ENCODE results near the gene LENG8. TPM values are rescaled to one million over a fixed set of nuclear protein-coding genes. Genes with fewer than 3 reads are reported as not detected.
A peak's percentile ranks its signal among the peaks of the same experiment; 100 is the strongest.

The LENG8 gene
- total and polyA plus RNA-seq, 4 donors, result 6.9 to 46.7 (median 18.7) TPM

DNA sequence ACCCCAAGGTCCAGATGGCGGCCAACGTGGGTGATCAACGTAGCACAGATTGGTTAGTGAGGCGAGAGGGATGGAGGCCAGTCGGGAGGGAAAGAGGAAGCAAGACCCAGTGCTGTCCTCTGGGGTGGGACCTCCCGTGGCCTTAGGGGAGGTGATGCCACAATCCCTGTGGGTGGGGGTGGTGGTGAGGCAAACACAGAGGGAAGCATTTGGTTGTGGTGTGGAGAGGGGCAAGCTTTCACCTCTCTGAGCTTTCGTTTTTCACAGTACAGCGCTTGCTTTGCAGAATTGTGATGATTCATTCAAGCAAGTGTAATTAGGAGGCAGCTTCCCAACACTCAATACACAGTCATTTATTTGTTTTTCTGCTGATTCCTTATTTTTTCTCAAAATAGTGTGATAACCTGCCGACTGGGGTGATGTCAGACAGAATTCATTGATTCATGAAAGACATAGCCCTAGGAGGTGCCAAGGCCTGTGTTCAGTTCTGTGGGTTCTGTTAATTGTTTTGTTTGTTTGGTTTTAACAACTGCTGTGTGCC, 2.4 kb downstream of the LENG8 start:
- H3K36me3 ChIP-seq (ENCODE audit: control insufficient read depth in 4 of 4, insufficient read depth in 3 of 4, low read depth in 1 of 4, low read length in 3 of 4), result peaks cover 24 to 48% (median 42%) of the 10 kb centered on the region in 4 donors
- H3K27ac ChIP-seq (ENCODE audit: low read depth in 1 of 2, low read length in 2 of 2), result peak overlapping the region in 1 of 2 donors; percentile 18
- H3K27me3 ChIP-seq (ENCODE audit: control insufficient read depth in 4 of 4, insufficient read depth in 4 of 4, low read length in 3 of 4), result no peaks in the 10 kb centered on the region
- H3K9me3 ChIP-seq (ENCODE audit: control insufficient read depth in 4 of 4, low read length in 3 of 4), result no peaks in the 10 kb centered on the region
- H3K4me1 ChIP-seq (ENCODE audit: control insufficient read depth in 4 of 4, insufficient read depth in 4 of 4, low read length in 3 of 4), result peaks cover 3 to 25% (median 23%) of the 10 kb centered on the region in 4 donors
- no peak for TF ChIP-seq JUND (IDR thresholded peaks at IDR 0.05)
- TF ChIP-seq, protein P1, sequence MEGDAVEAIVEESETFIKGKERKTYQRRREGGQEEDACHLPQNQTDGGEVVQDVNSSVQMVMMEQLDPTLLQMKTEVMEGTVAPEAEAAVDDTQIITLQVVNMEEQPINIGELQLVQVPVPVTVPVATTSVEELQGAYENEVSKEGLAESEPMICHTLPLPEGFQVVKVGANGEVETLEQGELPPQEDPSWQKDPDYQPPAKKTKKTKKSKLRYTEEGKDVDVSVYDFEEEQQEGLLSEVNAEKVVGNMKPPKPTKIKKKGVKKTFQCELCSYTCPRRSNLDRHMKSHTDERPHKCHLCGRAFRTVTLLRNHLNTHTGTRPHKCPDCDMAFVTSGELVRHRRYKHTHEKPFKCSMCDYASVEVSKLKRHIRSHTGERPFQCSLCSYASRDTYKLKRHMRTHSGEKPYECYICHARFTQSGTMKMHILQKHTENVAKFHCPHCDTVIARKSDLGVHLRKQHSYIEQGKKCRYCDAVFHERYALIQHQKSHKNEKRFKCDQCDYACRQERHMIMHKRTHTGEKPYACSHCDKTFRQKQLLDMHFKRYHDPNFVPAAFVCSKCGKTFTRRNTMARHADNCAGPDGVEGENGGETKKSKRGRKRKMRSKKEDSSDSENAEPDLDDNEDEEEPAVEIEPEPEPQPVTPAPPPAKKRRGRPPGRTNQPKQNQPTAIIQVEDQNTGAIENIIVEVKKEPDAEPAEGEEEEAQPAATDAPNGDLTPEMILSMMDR (IDR thresholded peaks at IDR 0.05; ENCODE audit: low read depth, low read length, missing input control), result no peak
- no peak for TF ChIP-seq RXRA (IDR thresholded peaks at IDR 0.05)
- TF ChIP-seq YY1 (IDR thresholded peaks at IDR 0.05), result no peak
- peak; percentile 34 for DNase-seq (ENCODE audit: low spot score)
- no peak overlapping the region for H3K4me3 ChIP-seq (ENCODE audit: low read depth in 1 of 3, low read length in 3 of 3)
- 71% methylated on average over 9 of the region's 9 CpGs for WGBS
- no peak overlapping the region for H3K9ac ChIP-seq (ENCODE audit: low read depth in 1 of 2, low read length in 2 of 2)

DNA sequence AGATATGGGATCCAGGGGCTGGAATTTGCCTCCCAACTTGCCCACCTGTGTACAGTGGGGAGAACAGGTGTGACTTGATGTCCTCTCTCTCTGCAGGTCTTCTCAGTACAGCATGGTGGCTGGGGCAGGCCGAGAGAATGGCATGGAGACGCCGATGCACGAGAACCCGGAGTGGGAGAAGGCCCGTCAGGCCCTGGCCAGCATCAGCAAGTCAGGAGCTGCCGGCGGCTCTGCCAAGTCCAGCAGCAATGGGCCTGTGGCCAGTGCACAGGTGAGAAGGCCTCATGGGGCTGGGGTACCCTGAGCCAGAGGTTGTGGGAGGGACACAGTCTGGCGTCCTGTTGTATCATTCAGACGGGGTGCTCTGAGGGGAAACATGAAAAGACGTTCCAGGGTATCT, 3.0 kb downstream of the LENG8 start:
- Histone ChIP-seq H3K4me3 (ENCODE audit: low read depth in 1 of 3, low read length in 3 of 3) (no peak overlapping the region), H3K4me1 (ENCODE audit: control insufficient read depth in 4 of 4, insufficient read depth in 4 of 4, low read length in 3 of 4) (peaks cover 3 to 25% (median 23%) of the 10 kb centered on the region in 4 donors), H3K9ac (ENCODE audit: low read depth in 1 of 2, low read length in 2 of 2) (no peak overlapping the region), H3K36me3 (ENCODE audit: control insufficient read depth in 4 of 4, insufficient read depth in 3 of 4, low read depth in 1 of 4, low read length in 3 of 4) (peaks cover 30 to 54% (median 47%) of the 10 kb centered on the region in 4 donors), H3K27ac (ENCODE audit: low read depth in 1 of 2, low read length in 2 of 2) (no peak overlapping the region), H3K9me3 (ENCODE audit: control insufficient read depth in 4 of 4, low read length in 3 of 4) (no peaks in the 10 kb centered on the region), H3K27me3 (ENCODE audit: control insufficient read depth in 4 of 4, insufficient read depth in 4 of 4, low read length in 3 of 4) (no peaks in the 10 kb centered on the region)
- WGBS, result 94% methylated on average over 11 of the region's 11 CpGs
- TF ChIP-seq, protein P2, sequence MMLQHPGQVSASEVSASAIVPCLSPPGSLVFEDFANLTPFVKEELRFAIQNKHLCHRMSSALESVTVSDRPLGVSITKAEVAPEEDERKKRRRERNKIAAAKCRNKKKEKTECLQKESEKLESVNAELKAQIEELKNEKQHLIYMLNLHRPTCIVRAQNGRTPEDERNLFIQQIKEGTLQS (IDR thresholded peaks at IDR 0.05), result no peak
- TF ChIP-seq HNF4G (IDR thresholded peaks at IDR 0.05) (no peak), YY1 (IDR thresholded peaks at IDR 0.05) (no peak), EGR1 (IDR thresholded peaks at IDR 0.05; ENCODE audit: low read depth in 2 of 2) (no peak), HNF4A (conservative IDR thresholded peaks at IDR 0.05) (no peak)
- no peak for DNase-seq (ENCODE audit: low spot score)

DNA sequence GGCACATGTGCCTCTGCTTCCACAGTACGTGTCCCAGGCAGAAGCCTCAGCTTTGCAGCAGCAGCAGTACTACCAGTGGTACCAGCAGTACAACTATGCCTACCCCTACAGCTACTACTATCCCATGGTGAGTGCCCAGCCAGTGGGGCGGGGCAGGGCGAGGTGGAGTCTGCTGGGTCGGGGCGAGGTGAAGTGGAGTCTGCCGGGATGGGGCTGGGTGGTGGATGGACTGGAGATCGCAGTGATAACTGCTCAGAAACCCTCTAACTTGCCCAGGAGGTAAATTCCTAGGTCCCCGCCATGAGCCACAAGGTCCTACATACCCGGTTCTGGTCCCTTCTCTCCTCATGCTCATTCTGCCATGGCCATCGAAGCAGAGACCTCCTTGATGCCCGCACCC, 3.6 kb downstream of the LENG8 start:
- WGBS, result 90% methylated on average over 11 of the region's 11 CpGs
- Histone ChIP-seq H3K9ac (ENCODE audit: low read depth in 1 of 2, low read length in 2 of 2) (no peak overlapping the region), H3K4me1 (ENCODE audit: control insufficient read depth in 4 of 4, insufficient read depth in 4 of 4, low read length in 3 of 4) (peaks cover 3 to 21% (median 18%) of the 10 kb centered on the region in 4 donors), H3K9me3 (ENCODE audit: control insufficient read depth in 4 of 4, low read length in 3 of 4) (no peaks in the 10 kb centered on the region), H3K27me3 (ENCODE audit: control insufficient read depth in 4 of 4, insufficient read depth in 4 of 4, low read length in 3 of 4) (no peaks in the 10 kb centered on the region), H3K27ac (ENCODE audit: low read depth in 1 of 2, low read length in 2 of 2) (no peak overlapping the region), H3K36me3 (ENCODE audit: control insufficient read depth in 4 of 4, insufficient read depth in 3 of 4, low read depth in 1 of 4, low read length in 3 of 4) (peaks cover 34 to 58% (median 51%) of the 10 kb centered on the region in 4 donors), H3K4me3 (ENCODE audit: low read depth in 1 of 3, low read length in 3 of 3) (no peak overlapping the region)
- no peak for DNase-seq (ENCODE audit: low spot score)
- TF ChIP-seq FOXA1 (IDR thresholded peaks at IDR 0.05) (no peak), GABPA (IDR thresholded peaks at IDR 0.05 in 1 of 2, conservative IDR thresholded peaks at IDR 0.05 in 1 of 2) (no peak), HNF4A (conservative IDR thresholded peaks at IDR 0.05) (no peak), TAF1 (conservative IDR thresholded peaks at IDR 0.05) (no peak), EGR1 (IDR thresholded peaks at IDR 0.05; ENCODE audit: low read depth in 2 of 2) (no peak)
- TF ChIP-seq, protein P3, sequence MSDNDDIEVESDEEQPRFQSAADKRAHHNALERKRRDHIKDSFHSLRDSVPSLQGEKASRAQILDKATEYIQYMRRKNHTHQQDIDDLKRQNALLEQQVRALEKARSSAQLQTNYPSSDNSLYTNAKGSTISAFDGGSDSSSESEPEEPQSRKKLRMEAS (IDR thresholded peaks at IDR 0.05), result no peak
